ENCODE results near the gene RTKN. TPM values are rescaled to one million over a fixed set of nuclear protein-coding genes. Genes with fewer than 3 reads are reported as not detected.
A peak's percentile ranks its signal among the peaks of the same experiment; 100 is the strongest.

RTKN gene
- total and polyA plus RNA-seq, 10 of the 15 experiments (the other 5 are each of a cell fraction or from before 2014, with no cell fraction given) = 0.50 to 12.3 (median 5.4) TPM

GRCh38 chr2:74481961-74482800 is 40.4 kb upstream of the RTKN start (continued):
- 0 out of 2 replicates have a peak, but pooled peaks have one; percentile 2 for TF ChIP-seq SPI1 (IDR thresholded peaks at IDR 0.05; ENCODE audit: borderline replicate concordance, insufficient read depth, low read depth, low read length)
- no peak for TF ChIP-seq IRF4 (IDR thresholded peaks at IDR 0.05; ENCODE audit: low read depth, low read length)
- TF ChIP-seq LARP7 (IDR thresholded peaks at IDR 0.05) = peak; percentile 64
- TF ChIP-seq SIN3A (IDR thresholded peaks at IDR 0.05; ENCODE audit: low read depth, low read length) = 0 out of 2 replicates have a peak, but pooled peaks have one; percentile 12
- TF ChIP-seq KAT2A (conservative IDR thresholded peaks at IDR 0.05; ENCODE audit: control insufficient read depth, low read depth, low read length) = no peak
- TF ChIP-seq, protein P1, sequence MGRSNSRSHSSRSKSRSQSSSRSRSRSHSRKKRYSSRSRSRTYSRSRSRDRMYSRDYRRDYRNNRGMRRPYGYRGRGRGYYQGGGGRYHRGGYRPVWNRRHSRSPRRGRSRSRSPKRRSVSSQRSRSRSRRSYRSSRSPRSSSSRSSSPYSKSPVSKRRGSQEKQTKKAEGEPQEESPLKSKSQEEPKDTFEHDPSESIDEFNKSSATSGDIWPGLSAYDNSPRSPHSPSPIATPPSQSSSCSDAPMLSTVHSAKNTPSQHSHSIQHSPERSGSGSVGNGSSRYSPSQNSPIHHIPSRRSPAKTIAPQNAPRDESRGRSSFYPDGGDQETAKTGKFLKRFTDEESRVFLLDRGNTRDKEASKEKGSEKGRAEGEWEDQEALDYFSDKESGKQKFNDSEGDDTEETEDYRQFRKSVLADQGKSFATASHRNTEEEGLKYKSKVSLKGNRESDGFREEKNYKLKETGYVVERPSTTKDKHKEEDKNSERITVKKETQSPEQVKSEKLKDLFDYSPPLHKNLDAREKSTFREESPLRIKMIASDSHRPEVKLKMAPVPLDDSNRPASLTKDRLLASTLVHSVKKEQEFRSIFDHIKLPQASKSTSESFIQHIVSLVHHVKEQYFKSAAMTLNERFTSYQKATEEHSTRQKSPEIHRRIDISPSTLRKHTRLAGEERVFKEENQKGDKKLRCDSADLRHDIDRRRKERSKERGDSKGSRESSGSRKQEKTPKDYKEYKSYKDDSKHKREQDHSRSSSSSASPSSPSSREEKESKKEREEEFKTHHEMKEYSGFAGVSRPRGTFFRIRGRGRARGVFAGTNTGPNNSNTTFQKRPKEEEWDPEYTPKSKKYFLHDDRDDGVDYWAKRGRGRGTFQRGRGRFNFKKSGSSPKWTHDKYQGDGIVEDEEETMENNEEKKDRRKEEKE (IDR thresholded peaks at IDR 0.05) = no peak
- no peak for TF ChIP-seq TARDBP (IDR thresholded peaks at IDR 0.05; ENCODE audit: borderline replicate concordance)

DNA sequence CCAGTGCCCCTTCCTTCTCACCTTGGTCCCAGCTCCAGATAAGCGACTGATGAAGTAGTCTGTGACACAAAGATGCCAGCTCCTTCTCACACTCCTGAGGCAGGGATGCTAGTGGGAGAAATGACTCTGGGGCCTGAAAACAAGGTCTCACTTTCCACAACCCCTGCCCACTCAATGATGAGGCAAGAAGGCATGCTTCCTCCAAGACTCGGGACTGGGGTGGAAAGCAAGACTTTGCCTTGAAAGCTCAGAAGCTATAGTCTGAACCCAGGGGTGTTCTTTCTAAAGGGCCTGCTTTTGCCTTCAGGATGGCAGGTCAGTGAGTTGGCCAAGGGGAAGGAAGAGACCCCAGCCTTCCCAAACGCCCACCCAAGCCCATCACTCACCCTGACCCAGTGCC is 39.7 kb upstream of the RTKN start:
- RAD21 ChIA-PET (ENCODE audit: unreplicated experiment) = interaction anchor here (0.6 to 5.9 kb wide), 13 partner anchors 9 to 657 kb away, joined by 3 to 121 read pairs (median 5); partner anchors contain the start of genes AUP1, DQX1, HTRA2 and INO80B
- H3K27ac ChIP-seq (ENCODE audit: control insufficient read depth, insufficient read depth) = no peak overlapping the region
- CTCF ChIA-PET = interaction anchor here (0.5 to 19.4 kb wide), 16 partner anchors 9 to 149 kb away, joined by 3 to 280 read pairs (median 6); partner anchors contain the start of genes AUP1, DQX1, HTRA2 and INO80B
- peak overlapping the region; percentile 91 for H3K9ac ChIP-seq (ENCODE audit: control insufficient read depth, insufficient read depth, low read length)
- ATAC-seq (no peak), DNase-seq (ENCODE audit: low read depth, low spot score) (no peak), FAIRE-seq (no peak)
- POLR2A ChIA-PET = interaction anchor here (0.7 to 3.6 kb wide), 13 partner anchors 9 to 119 kb away, joined by 3 to 44 read pairs (median 5); partner anchors contain the start of genes AUP1, HTRA2, INO80B and MOGS
- no peaks in the 10 kb centered on the region for H3K36me3 ChIP-seq (ENCODE audit: control insufficient read depth in 2 of 2, insufficient read depth in 2 of 2, low read length in 1 of 2)
- in situ Hi-C loops (cut with MboI) (loop anchor here (10.0 kb wide), 1 partner anchor 103 kb away; no protein-coding TSS in a partner anchor), intact Hi-C loops (cut with micrococcal nuclease; ENCODE audit: unreplicated experiment) (no loop called here)
- peak overlapping the region; percentile 96 for H3K4me2 ChIP-seq (ENCODE audit: control insufficient read depth, insufficient read depth)
- no peaks in the 10 kb centered on the region; the same call in 1 of the 2 replicates for H4K20me1 ChIP-seq (ENCODE audit: control insufficient read depth, insufficient read depth)
- WGBS (ENCODE audit: insufficient coverage, insufficient replicate concordance, low lambda C conversion rate, missing lambda C conversion rate) = 61% methylated on average over 3 of the region's 3 CpGs
- H3K79me2 ChIP-seq (ENCODE audit: control insufficient read depth, insufficient read depth, low read length) = peaks cover 27% of the 10 kb centered on the region
- SMC1A ChIA-PET (ENCODE audit: uncharacterized antibody, unreplicated experiment) = interaction anchor here (0.7 to 5.7 kb wide), 12 partner anchors 8 to 107 kb away, joined by 3 to 128 read pairs (median 7); partner anchors contain the start of genes C2orf81, HTRA2, INO80B and MRPL53
- H3K4me3 ChIP-seq = peak overlapping the region; percentile 97
- no peaks in the 10 kb centered on the region for H3K9me3 ChIP-seq (replicated peaks; ENCODE audit: control insufficient read depth, insufficient read depth, low read length)
- no peaks in the 10 kb centered on the region; a peak in 1 of 4 replicates for H3K27me3 ChIP-seq (replicated peaks in 1 of 2; ENCODE audit: control insufficient read depth in 2 of 2, insufficient read depth in 2 of 2, low read length in 1 of 2)
- BruUV-seq (replicated peaks) = no TSS peak
- H3K4me1 ChIP-seq (ENCODE audit: control insufficient read depth, insufficient read depth, low read length) = peaks cover 13% of the 10 kb centered on the region
- TF ChIP-seq RUNX3 (IDR thresholded peaks at IDR 0.05; ENCODE audit: low read length) (no peak), MLLT1 (IDR thresholded peaks at IDR 0.05) (no peak), ZNF274 (IDR thresholded peaks at IDR 0.05; ENCODE audit: insufficient read depth, insufficient read length) (no peak), STAT1 (conservative IDR thresholded peaks at IDR 0.05) (no peak), SPI1 (IDR thresholded peaks at IDR 0.05; ENCODE audit: borderline replicate concordance, insufficient read depth, low read depth, low read length) (no peak), NR2F1 (conservative IDR thresholded peaks at IDR 0.05) (no peak), ZSCAN29 (IDR thresholded peaks at IDR 0.05) (no peak), RBBP5 (conservative IDR thresholded peaks at IDR 0.05) (no peak)
- H2AFZ ChIP-seq (ENCODE audit: control insufficient read depth, low read depth, low read length) = no peak overlapping the region
